Glutamatergic neuron (in vitro differentiated cells): ENCODE measurements around the gene RHEX. TPM values are rescaled to one million over a fixed set of nuclear protein-coding genes. Genes with fewer than 3 reads are reported as not detected.

Experiments used
- DNase-seq: peaks from one replicate; pipeline ENCODE4 v3.0.0; 2022
- H3K27ac Mint-ChIP-seq: one replicate; pipeline ENCODE4 v1.8.0; 2020; ENCODE audit warnings: mild to moderate bottlenecking, mixed read lengths, inconsistent platforms; ENCODE audit not compliant: unreplicated experiment
- H3K27me3 Mint-ChIP-seq: one replicate; pipeline ENCODE4 v1.8.0; 2020; ENCODE audit warnings: mild to moderate bottlenecking, moderate library complexity, mixed read lengths, inconsistent platforms; ENCODE audit not compliant: unreplicated experiment
- H3K36me3 Mint-ChIP-seq: one replicate; pipeline ENCODE4 v1.8.0; 2020; ENCODE audit warnings: mild to moderate bottlenecking, mixed read lengths, inconsistent platforms; ENCODE audit not compliant: unreplicated experiment
- H3K4me1 Mint-ChIP-seq: one replicate; pipeline ENCODE4 v1.8.0; 2020; ENCODE audit warnings: mild to moderate bottlenecking, low read depth, mixed read lengths, inconsistent platforms; ENCODE audit not compliant: unreplicated experiment
- H3K4me3 Mint-ChIP-seq: one replicate; pipeline ENCODE4 v1.8.0; 2020; ENCODE audit warnings: mild to moderate bottlenecking, mixed read lengths, inconsistent platforms; ENCODE audit not compliant: unreplicated experiment
- H3K9me3 Mint-ChIP-seq: one replicate; pipeline ENCODE4 v1.8.0; 2020; ENCODE audit warnings: mild to moderate bottlenecking, moderate library complexity, mixed read lengths, inconsistent platforms; ENCODE audit not compliant: unreplicated experiment
- total RNA-seq: library from RNA; stranded (reverse); fragmentation: NEBNext Ultra II Directional; extraction: Animal tissue kit (Norgen Biotek cat#: 25700); gene quantifications from one replicate; pipeline ENCODE4 v1.2.1, GENCODE V29; 2021; ENCODE audit not compliant: unreplicated experiment
- TF ChIP-seq, protein P1 (sequence below): fragments of 200-600 bp; sonication (generic); IDR thresholded peaks from one replicate; pipeline ENCODE4 v1.5.0; 2021; ENCODE audit not compliant: partially characterized antibody, unreplicated experiment

RHEX gene
- total RNA-seq, 1 donor from 2014 or later: not detected

DNA sequence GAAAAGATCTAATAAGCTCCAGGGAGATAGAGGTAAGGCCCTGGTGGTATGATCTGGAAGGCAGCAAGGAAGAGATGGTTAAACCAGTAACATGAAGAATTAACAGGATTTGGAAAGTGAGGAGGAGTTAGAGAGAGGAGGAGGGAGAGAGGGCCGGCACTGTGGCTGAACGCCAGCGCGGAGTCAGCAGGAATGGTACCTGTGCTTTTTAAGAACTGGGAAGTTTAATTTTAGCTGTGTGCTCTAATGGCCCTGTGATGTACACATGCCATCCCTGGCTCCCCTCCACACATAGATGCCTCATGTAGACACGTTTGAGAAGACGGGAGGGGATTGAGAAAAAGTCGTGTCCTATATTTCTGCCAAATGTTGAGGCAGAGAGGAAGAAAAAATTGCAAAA lies 78.1 kb downstream of the RHEX start:
- no peak overlapping the region for H3K4me3 Mint-ChIP-seq
- H3K36me3 Mint-ChIP-seq: no peaks in the 10 kb centered on the region

DNA sequence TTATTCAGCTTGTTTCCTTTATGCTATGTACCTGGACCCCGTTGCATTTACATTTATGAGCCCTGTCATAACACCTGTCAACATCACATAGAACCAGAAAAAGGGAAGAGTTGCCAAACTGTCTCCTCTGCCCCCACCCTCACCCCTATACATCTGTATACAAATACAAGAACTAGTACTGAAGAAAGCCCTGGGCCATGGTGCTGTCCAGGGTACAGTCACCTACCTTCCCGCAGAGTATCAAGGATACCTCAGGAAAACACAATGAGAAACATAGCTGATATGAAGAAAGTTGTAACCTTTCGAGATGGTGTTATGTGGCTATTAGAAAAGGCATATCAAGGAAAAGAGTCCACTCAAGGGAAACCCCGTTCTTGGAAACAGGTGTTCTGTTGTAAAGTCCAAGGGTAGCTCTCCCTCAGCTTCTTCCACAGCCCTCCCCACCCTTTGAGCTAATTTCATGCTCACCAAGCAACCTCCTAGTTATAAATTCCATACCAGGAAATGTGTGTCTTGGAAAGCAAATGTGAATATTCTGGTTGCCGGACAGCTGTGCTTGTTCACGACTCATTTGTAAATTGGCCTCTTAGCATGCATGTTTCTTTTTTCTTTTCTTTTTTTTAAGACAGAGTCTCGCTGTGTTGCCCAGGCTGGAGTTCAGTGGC lies 80.9 kb downstream of the RHEX start:
- no peaks in the 10 kb centered on the region for H3K4me1 Mint-ChIP-seq
- H3K27me3 Mint-ChIP-seq: peaks cover 1% of the 10 kb centered on the region
- no peak overlapping the region for H3K4me3 Mint-ChIP-seq
- no peaks in the 10 kb centered on the region for H3K36me3 Mint-ChIP-seq
- H3K9me3 Mint-ChIP-seq: peaks cover 2% of the 10 kb centered on the region
- TF ChIP-seq, protein P1, sequence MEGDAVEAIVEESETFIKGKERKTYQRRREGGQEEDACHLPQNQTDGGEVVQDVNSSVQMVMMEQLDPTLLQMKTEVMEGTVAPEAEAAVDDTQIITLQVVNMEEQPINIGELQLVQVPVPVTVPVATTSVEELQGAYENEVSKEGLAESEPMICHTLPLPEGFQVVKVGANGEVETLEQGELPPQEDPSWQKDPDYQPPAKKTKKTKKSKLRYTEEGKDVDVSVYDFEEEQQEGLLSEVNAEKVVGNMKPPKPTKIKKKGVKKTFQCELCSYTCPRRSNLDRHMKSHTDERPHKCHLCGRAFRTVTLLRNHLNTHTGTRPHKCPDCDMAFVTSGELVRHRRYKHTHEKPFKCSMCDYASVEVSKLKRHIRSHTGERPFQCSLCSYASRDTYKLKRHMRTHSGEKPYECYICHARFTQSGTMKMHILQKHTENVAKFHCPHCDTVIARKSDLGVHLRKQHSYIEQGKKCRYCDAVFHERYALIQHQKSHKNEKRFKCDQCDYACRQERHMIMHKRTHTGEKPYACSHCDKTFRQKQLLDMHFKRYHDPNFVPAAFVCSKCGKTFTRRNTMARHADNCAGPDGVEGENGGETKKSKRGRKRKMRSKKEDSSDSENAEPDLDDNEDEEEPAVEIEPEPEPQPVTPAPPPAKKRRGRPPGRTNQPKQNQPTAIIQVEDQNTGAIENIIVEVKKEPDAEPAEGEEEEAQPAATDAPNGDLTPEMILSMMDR: no peak
- no peak overlapping the region for H3K27ac Mint-ChIP-seq
- no peak for DNase-seq

More for the DNA sequence above, 78.1 kb downstream of the RHEX start:
- Mint-ChIP-seq H3K9me3 (peaks cover 2% of the 10 kb centered on the region), H3K27ac (no peak overlapping the region), H3K27me3 (peaks cover 6% of the 10 kb centered on the region), H3K4me1 (no peaks in the 10 kb centered on the region)
- TF ChIP-seq, protein P1: no peak
- DNase-seq: no peak

- H3K27ac Mint-ChIP-seq: no peak overlapping the region
- no peak overlapping the region for H3K4me3 Mint-ChIP-seq
- H3K9me3 Mint-ChIP-seq: no peaks in the 10 kb centered on the region
- H3K4me1 Mint-ChIP-seq: no peaks in the 10 kb centered on the region
- H3K27me3 Mint-ChIP-seq: peaks cover 1% of the 10 kb centered on the region
- DNase-seq: no peak
- TF ChIP-seq, protein P1: no peak
- H3K36me3 Mint-ChIP-seq: no peaks in the 10 kb centered on the region
Measured at GRCh38 chr1:206135248-206135647, 82.3 kb downstream of the RHEX start.

DNA sequence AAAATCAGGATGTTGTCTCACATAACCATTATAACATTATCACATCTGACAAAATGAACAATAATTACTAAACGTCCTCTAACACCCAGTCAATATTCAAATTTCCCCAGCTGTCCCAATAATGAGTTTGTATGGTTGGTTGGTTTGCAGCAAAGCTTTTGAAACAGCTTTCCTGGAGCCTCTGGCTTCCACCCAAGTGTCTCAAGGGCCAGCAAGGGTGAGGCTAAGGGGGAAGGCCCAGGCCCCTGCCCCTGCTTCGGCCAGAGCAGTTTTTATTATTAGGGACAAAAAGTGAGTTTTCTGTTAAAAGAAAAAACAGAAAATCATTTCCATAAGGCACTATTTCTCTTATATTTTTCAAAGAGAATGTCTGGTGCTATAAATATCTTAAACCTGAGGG lies 83.3 kb downstream of the RHEX start:
- Mint-ChIP-seq H3K4me3 (no peak overlapping the region), H3K4me1 (no peaks in the 10 kb centered on the region)
- no peak for DNase-seq

GRCh38 chr1:206142011-206142410 lies 89.0 kb downstream of the RHEX start:
- DNase-seq: no peak
- H3K36me3 Mint-ChIP-seq: no peaks in the 10 kb centered on the region
- TF ChIP-seq, protein P1: no peak
- peaks cover 10% of the 10 kb centered on the region for H3K4me1 Mint-ChIP-seq
- H3K27ac Mint-ChIP-seq: no peak overlapping the region
- peaks cover 6% of the 10 kb centered on the region for H3K9me3 Mint-ChIP-seq
- peaks cover 3% of the 10 kb centered on the region for H3K27me3 Mint-ChIP-seq
- no peak overlapping the region for H3K4me3 Mint-ChIP-seq

More for the DNA sequence above, 83.3 kb downstream of the RHEX start:
- H3K36me3 Mint-ChIP-seq: no peaks in the 10 kb centered on the region
- peaks cover 1% of the 10 kb centered on the region for H3K27me3 Mint-ChIP-seq
- TF ChIP-seq, protein P1: no peak
- peaks cover 6% of the 10 kb centered on the region for H3K9me3 Mint-ChIP-seq
- no peak overlapping the region for H3K27ac Mint-ChIP-seq
